Adipocyte (in vitro differentiated cells): ENCODE results near the gene HTR7.

Experiments used
- DNase-seq: peaks from one replicate; pipeline ENCODE4 v3.0.0-alpha.2; 2015; ENCODE audit warnings: low read depth
- H3K27me3 ChIP-seq: replicated peaks from 2 replicates; pipeline ENCODE4 v1.7.0; 2013; ENCODE audit warnings: mild to moderate bottlenecking, low read length, moderate library complexity; ENCODE audit not compliant: control insufficient read depth, insufficient read depth
- H3K36me3 ChIP-seq: 2 replicates; pipeline ENCODE4 v1.7.0; 2013; ENCODE audit warnings: low read length, mild to moderate bottlenecking, moderate library complexity; ENCODE audit not compliant: control insufficient read depth, insufficient read depth, severe bottlenecking
- H3K4me1 ChIP-seq: 2 replicates; pipeline ENCODE4 v1.7.0; 2013; ENCODE audit warnings: mild to moderate bottlenecking, low read length, moderate library complexity; ENCODE audit not compliant: control insufficient read depth, insufficient read depth
- H3K4me3 ChIP-seq: 2 replicates; pipeline ENCODE4 v1.7.0; 2013; ENCODE audit warnings: mild to moderate bottlenecking, low read length, moderate library complexity
- H3K9ac ChIP-seq: 2 replicates; pipeline ENCODE4 v1.7.0; 2013; ENCODE audit warnings: mild to moderate bottlenecking, low read length, moderate library complexity
- H3K9me3 ChIP-seq: 2 replicates; pipeline ENCODE4 v1.7.0; 2013; ENCODE audit warnings: mild to moderate bottlenecking, low read length, moderate library complexity; ENCODE audit not compliant: control insufficient read depth

The HTR7 gene

GRCh38 chr10:90777621-90778020, 80.2 kb downstream of the HTR7 start:
- H3K4me3 ChIP-seq = no peak overlapping the region
- H3K36me3 ChIP-seq = no peaks in the 10 kb centered on the region
- no peak overlapping the region for H3K9ac ChIP-seq
- DNase-seq = peak; percentile 54
- no peaks in the 10 kb centered on the region for H3K27me3 ChIP-seq
- no peaks in the 10 kb centered on the region for H3K9me3 ChIP-seq
- H3K4me1 ChIP-seq = no peaks in the 10 kb centered on the region

GRCh38 chr10:90775351-90776028, 82.3 kb downstream of the HTR7 start:
- no peak overlapping the region for H3K4me3 ChIP-seq
- H3K9me3 ChIP-seq = peaks cover 4% of the 10 kb centered on the region
- peak; percentile 60 for DNase-seq
- H3K36me3 ChIP-seq = no peaks in the 10 kb centered on the region
- no peaks in the 10 kb centered on the region for H3K27me3 ChIP-seq
- no peak overlapping the region for H3K9ac ChIP-seq
- H3K4me1 ChIP-seq = no peaks in the 10 kb centered on the region

GRCh38 chr10:90769946-90770841, 87.6 kb downstream of the HTR7 start:
- no peak for DNase-seq
- H3K27me3 ChIP-seq = no peaks in the 10 kb centered on the region

GRCh38 chr10:90751107-90751997, 106.5 kb downstream of the HTR7 start:
- peaks cover 2% of the 10 kb centered on the region for H3K9me3 ChIP-seq
- H3K36me3 ChIP-seq = no peaks in the 10 kb centered on the region
- peak; percentile 70 for DNase-seq
- H3K27me3 ChIP-seq = peaks cover 22% of the 10 kb centered on the region
- H3K9ac ChIP-seq = no peak overlapping the region
- H3K4me1 ChIP-seq = no peaks in the 10 kb centered on the region
- no peak overlapping the region for H3K4me3 ChIP-seq

More at GRCh38 chr10:90769946-90770841, 87.6 kb downstream of the HTR7 start:
- H3K4me3 ChIP-seq = no peak overlapping the region
- H3K9me3 ChIP-seq = peaks cover 4% of the 10 kb centered on the region
- no peaks in the 10 kb centered on the region for H3K4me1 ChIP-seq
- H3K36me3 ChIP-seq = no peaks in the 10 kb centered on the region
- H3K9ac ChIP-seq = no peak overlapping the region

GRCh38 chr10:90746829-90747228, 111.0 kb downstream of the HTR7 start:
- peaks cover 2% of the 10 kb centered on the region for H3K9me3 ChIP-seq
- H3K36me3 ChIP-seq = no peaks in the 10 kb centered on the region
- H3K4me1 ChIP-seq = no peaks in the 10 kb centered on the region
- no peak overlapping the region for H3K4me3 ChIP-seq
- peaks cover 22% of the 10 kb centered on the region for H3K27me3 ChIP-seq
- no peak for DNase-seq
- no peak overlapping the region for H3K9ac ChIP-seq

- no peaks in the 10 kb centered on the region for H3K4me1 ChIP-seq
- no peak overlapping the region for H3K4me3 ChIP-seq
- H3K9me3 ChIP-seq = peaks cover 2% of the 10 kb centered on the region
- DNase-seq = no peak
- no peak overlapping the region for H3K9ac ChIP-seq
- peaks cover 22% of the 10 kb centered on the region for H3K27me3 ChIP-seq
- no peaks in the 10 kb centered on the region for H3K36me3 ChIP-seq
Measured at GRCh38 chr10:90745565-90745964, 112.3 kb downstream of the HTR7 start.

GRCh38 chr10:90743291-90743690, 114.5 kb downstream of the HTR7 start:
- Histone ChIP-seq H3K36me3 (no peaks in the 10 kb centered on the region), H3K27me3 (peaks cover 8% of the 10 kb centered on the region), H3K9me3 (peaks cover 2% of the 10 kb centered on the region), H3K4me3 (no peak overlapping the region), H3K9ac (no peak overlapping the region), H3K4me1 (no peaks in the 10 kb centered on the region)
- no peak for DNase-seq

- H3K9ac ChIP-seq = no peak overlapping the region
- peak; percentile 52 for DNase-seq
- H3K9me3 ChIP-seq = no peaks in the 10 kb centered on the region
- no peak overlapping the region for H3K4me3 ChIP-seq
- H3K27me3 ChIP-seq = peaks cover 3% of the 10 kb centered on the region
- no peaks in the 10 kb centered on the region for H3K4me1 ChIP-seq
- no peaks in the 10 kb centered on the region for H3K36me3 ChIP-seq
Measured at GRCh38 chr10:90741926-90742565, 115.8 kb downstream of the HTR7 start.

- Histone ChIP-seq H3K27me3 (peaks cover 3% of the 10 kb centered on the region), H3K36me3 (no peaks in the 10 kb centered on the region), H3K4me1 (no peaks in the 10 kb centered on the region), H3K4me3 (no peak overlapping the region), H3K9ac (no peak overlapping the region), H3K9me3 (no peaks in the 10 kb centered on the region)
- DNase-seq = no peak
Measured at GRCh38 chr10:90740265-90740664, 117.6 kb downstream of the HTR7 start.

- Histone ChIP-seq H3K36me3 (no peaks in the 10 kb centered on the region), H3K4me1 (no peaks in the 10 kb centered on the region)
Measured at GRCh38 chr10:90738885-90739284, 119.0 kb downstream of the HTR7 start.

More at GRCh38 chr10:90738885-90739284, 119.0 kb downstream of the HTR7 start:
- Histone ChIP-seq H3K4me3 (no peak overlapping the region), H3K9me3 (no peaks in the 10 kb centered on the region), H3K9ac (no peak overlapping the region), H3K27me3 (no peaks in the 10 kb centered on the region)
- no peak for DNase-seq
